Dermis lymphatic vessel endothelial cell (primary cell): ENCODE results near the gene GLIPR1. TPM values are rescaled to one million over a fixed set of nuclear protein-coding genes. Genes with fewer than 3 reads are reported as not detected.

ENCODE experiments used
- total RNA-seq: library from RNA; depleted of rRNA; stranded (reverse); fragments of >200 nt; gene quantifications from 2 replicates; pipeline ENCODE4 v1.2.1, GENCODE V29; 2014

The GLIPR1 gene
- total RNA-seq = 2.1 and 2.3 TPM in 2 replicates

GRCh38 chr12:75480469-75480949 lies at the start of gene GLIPR1:
TSS of gene GLIPR1 (plus strand) at chr12:75480755. CDS start at chr12:75480881, 126 bp downstream.

GRCh38 chr12:75511116-75512048 lies 30.8 kb downstream of the GLIPR1 start, which contains the start of gene KRR1:
TSS of gene KRR1 (minus strand) at chr12:75511609. CDS start at chr12:75511597, 12 bp downstream.

Other genes with a start within 250 kb of the GLIPR1 start
- 0.09 and 0.11 TPM in 2 replicates for gene CAPS2, start 150.4 kb upstream of the GLIPR1 start, total RNA-seq
- not detected in 2 replicates for gene GLIPR1L1, start 146.1 kb upstream of the GLIPR1 start, total RNA-seq
- gene GLIPR1L2, start 89.7 kb upstream of the GLIPR1 start, total RNA-seq = under 0.01 and 0.09 TPM in 2 replicates
- 23.3 and 32.5 TPM in 2 replicates for gene KRR1, start 30.9 kb downstream of the GLIPR1 start, total RNA-seq